Heart right ventricle (tissue), 16 donors: Measurements from ENCODE around the gene APOBEC3A. TPM values are rescaled to one million over a fixed set of nuclear protein-coding genes. Genes with fewer than 3 reads are reported as not detected.
A peak's percentile ranks its signal among the peaks of the same experiment; 100 is the strongest.
"Not testable (repeated sequence)": the region's sequence is repeated elsewhere in the genome, so short reads cannot be mapped to it uniquely, and the experiment has no call there.

Experiments
- ATAC-seq, 8 donors: fragments of 200-7000 bp; cut with Tn5 transposase; one replicate each; pipeline ENCODE4 v1.9.1; 2020; ENCODE audit warnings: mild to moderate bottlenecking in 8 of 8, moderate library complexity in 8 of 8, moderate number of reproducible peaks in 1 of 8
- DNase-seq, 2 donors: peaks; one replicate each; pipeline ENCODE4 v3.0.0-alpha.2; 2020
- H3K27ac ChIP-seq, 10 donors: fragments of 200-600 bp; sonication (generic) in 2 of 10; one replicate each; pipeline versions ENCODE4 v1.5.0 to v1.8.0; 2020 to 2022; ENCODE audit warnings: mild to moderate bottlenecking in 3 of 10
- H3K27me3 ChIP-seq, 7 donors: fragments of 200-600 bp; one replicate each; pipeline ENCODE4 v1.8.0; 2021 to 2022; ENCODE audit warnings: mild to moderate bottlenecking in 2 of 7
- H3K36me3 ChIP-seq, 9 donors: fragments of 200-600 bp; sonication (generic) in 1 of 9; one replicate each; pipeline versions ENCODE4 v1.5.0 to v1.8.0; 2020 to 2022; ENCODE audit warnings: mild to moderate bottlenecking in 2 of 9
- H3K4me1 ChIP-seq, 9 donors: fragments of 200-600 bp; sonication (generic) in 1 of 9; one replicate each; pipeline versions ENCODE4 v1.5.0 to v1.8.0; 2020 to 2022; ENCODE audit warnings: mild to moderate bottlenecking in 4 of 9
- H3K4me3 ChIP-seq, 10 donors: fragments of 200-600 bp; sonication (generic) in 2 of 10; one replicate each; pipeline versions ENCODE4 v1.5.0 to v1.8.0; 2020 to 2022; ENCODE audit warnings: mild to moderate bottlenecking in 7 of 10, moderate library complexity in 2 of 10
- H3K9me3 ChIP-seq, 11 donors: fragments of 200-600 bp in 10 of 11; sonication (generic) in 2 of 11; one replicate each; pipeline versions ENCODE4 v1.5.0 to v1.8.0; 2013 to 2022; ENCODE audit warnings: mild to moderate bottlenecking in 2 of 11, control low read depth in 1 of 11, moderate library complexity in 1 of 11
- WGBS, 2 donors: extraction: QIAGEN DNeasy Blood & Tissue Kit; methylation state at CpG; one replicate each; pipeline ENCODE4 v1.1.7; 2013; ENCODE audit warnings: inconsistent platforms in 1 of 2; 5-methylcytosine and 5-hydroxymethylcytosine counted together
- intact Hi-C, 10 donors: fragments of 100-400 bp; cut with DNase I; formaldehyde crosslinking; loops; one replicate each; pipeline versions ENCODE4 v1.11.1 to v1.14.2; 2022
- polyA plus RNA-seq, 2 donors: library from polyadenylated mRNA; stranded (reverse); fragments of 200-250 nt; gene quantifications; one replicate each; pipeline ENCODE4 v1.2.3, GENCODE V29; 2013
- total RNA-seq, 10 donors: library from RNA; stranded (reverse); fragmentation: NEBNext Ultra II Directional in 3 of 10; extraction: Animal tissue kit (Norgen Biotek cat#: 25700) in 3 of 10; gene quantifications; one replicate each; pipeline versions ENCODE4 v1.2.1 to v1.2.4, GENCODE V29; 2021 to 2023
- TF ChIP-seq, protein P1 (sequence below), 9 donors: fragments of 200-600 bp; sonication (generic) in 2 of 9; IDR thresholded peaks; one replicate each; pipeline versions ENCODE4 v1.5.0 to v1.8.0; 2021 to 2022; ENCODE audit warnings: antibody characterized with exemption in 9 of 9, mild to moderate bottlenecking in 5 of 9, moderate library complexity in 1 of 9
- donor health status: Arrhythmogenic right ventricular cardiomyopathy.
- donor health status: ischemic (EF 13 %, LVEDD 7.1; RV severe dilation, severe dysfunction).
- donor health status: healthy with polysubstance abuse.
- donor health status: DM: no; HTN: yes; CAD: no.
- donor health status: DM: no; HTN: no; CAD: no.
- donor health status: ischemic (EF 25% LVEDD 6.9; RV normal size, moderate dysfunction).
- donor health status: ischemic (EF 25% LVEDD 5.7; RV mildly dilated, moderate dysfunction).
- donor health status: healthy.
- donor health status: DM: yes; HTN: yes; CAD: no.
- donor health status: Ischemic cardiomyopathy.
- donor health status: ischemic (EF 35%, LVEDD 5.7; RV mildly dilated, moderate dysfunction).
- donor health status: nonischemic (EF 11% LVEDD 7.7; RV severe dilation, severe dysfunction).
- donor health status: DM: yes; HTN: yes; CAD: no.
- donor health status: PGD.
- donor health status: ischemic (EF 29% LVEDD 5.4; RV normal size, mild dysfunction).
- donor health status: nonischemic (EF 23%, LVEDD 6.1; RV moderate dilation, normal function).

Gene APOBEC3A
- total and polyA plus RNA-seq, 12 donors, result 0.20 to 5.6 (median 0.93) TPM; not detected in 2

DNA sequence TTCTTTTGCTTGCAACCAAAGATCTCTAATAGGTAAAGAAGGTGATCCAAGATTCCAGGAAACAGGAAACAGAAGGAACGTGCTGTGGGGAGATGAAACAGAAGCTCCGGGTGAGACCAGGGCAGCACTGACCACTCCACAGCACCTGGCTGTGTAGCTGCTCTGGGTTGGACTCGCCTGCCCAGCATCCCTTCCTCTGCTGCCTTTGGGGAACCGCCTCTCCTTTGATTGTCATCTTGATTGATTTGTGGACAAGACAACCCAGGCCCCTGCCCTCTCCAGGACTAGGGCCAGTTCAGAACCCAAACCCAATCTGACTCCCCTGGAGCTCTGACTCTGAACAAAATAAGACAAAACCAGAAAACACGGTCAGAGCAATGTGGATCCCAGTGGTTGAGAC, 14.7 kb upstream of the APOBEC3A start:
- 72 to 73% methylated on average over 5 of the region's 5 CpGs for WGBS, 2 donors
- ATAC-seq (no peak), DNase-seq (no peak)
- H3K9me3 ChIP-seq, result no peaks in the 10 kb centered on the region
- TF ChIP-seq, protein P1, sequence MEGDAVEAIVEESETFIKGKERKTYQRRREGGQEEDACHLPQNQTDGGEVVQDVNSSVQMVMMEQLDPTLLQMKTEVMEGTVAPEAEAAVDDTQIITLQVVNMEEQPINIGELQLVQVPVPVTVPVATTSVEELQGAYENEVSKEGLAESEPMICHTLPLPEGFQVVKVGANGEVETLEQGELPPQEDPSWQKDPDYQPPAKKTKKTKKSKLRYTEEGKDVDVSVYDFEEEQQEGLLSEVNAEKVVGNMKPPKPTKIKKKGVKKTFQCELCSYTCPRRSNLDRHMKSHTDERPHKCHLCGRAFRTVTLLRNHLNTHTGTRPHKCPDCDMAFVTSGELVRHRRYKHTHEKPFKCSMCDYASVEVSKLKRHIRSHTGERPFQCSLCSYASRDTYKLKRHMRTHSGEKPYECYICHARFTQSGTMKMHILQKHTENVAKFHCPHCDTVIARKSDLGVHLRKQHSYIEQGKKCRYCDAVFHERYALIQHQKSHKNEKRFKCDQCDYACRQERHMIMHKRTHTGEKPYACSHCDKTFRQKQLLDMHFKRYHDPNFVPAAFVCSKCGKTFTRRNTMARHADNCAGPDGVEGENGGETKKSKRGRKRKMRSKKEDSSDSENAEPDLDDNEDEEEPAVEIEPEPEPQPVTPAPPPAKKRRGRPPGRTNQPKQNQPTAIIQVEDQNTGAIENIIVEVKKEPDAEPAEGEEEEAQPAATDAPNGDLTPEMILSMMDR (IDR thresholded peaks at IDR 0.05), result no peak
- intact Hi-C loops, result no loop called here
- peaks cover 0 to 44% (median 0%) of the 10 kb centered on the region in 9 donors for H3K4me1 ChIP-seq
- no peaks in the 10 kb centered on the region for H3K36me3 ChIP-seq
- peak overlapping the region in 2 of 10 donors; percentile 26 to 83 for H3K27ac ChIP-seq
- no peak overlapping the region for H3K4me3 ChIP-seq
- peaks cover 0 to 51% (median 17%) of the 10 kb centered on the region in 7 donors for H3K27me3 ChIP-seq

DNA sequence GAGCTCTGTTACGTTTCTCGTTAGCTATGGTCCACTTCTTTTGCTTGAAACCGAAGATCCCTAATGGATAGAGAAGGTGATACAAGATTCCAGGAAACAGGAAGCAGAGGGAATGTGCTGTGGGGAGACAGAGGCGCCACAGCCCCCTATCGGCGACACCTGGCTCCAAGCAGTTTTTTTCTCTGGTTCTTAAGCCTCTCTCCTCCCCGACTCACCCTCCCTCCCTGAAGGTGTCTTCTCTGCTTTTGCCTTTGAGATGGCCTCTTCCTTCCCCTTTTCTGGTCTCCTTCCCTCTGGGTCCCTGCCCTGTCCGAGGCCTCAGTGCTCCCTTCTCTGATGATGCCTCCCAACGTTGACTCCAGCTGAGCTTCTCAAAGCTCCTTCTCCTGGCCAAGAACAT, 14.2 kb upstream of the APOBEC3A start:
- H3K4me1 ChIP-seq, result peaks cover 0 to 44% (median 0%) of the 10 kb centered on the region in 9 donors
- TF ChIP-seq, protein P1 (IDR thresholded peaks at IDR 0.05), result no peak
- peak overlapping the region in 2 of 10 donors; percentile 26 to 83 for H3K27ac ChIP-seq
- no peaks in the 10 kb centered on the region for H3K9me3 ChIP-seq
- H3K4me3 ChIP-seq, result no peak overlapping the region
- ATAC-seq (peak in 3 of 8 donors; percentile 39 to 64 (median 59)), DNase-seq (no peak)
- H3K27me3 ChIP-seq, result peaks cover 0 to 56% (median 22%) of the 10 kb centered on the region in 7 donors
- WGBS, 2 donors, result 48 to 54% methylated on average over 9 of the region's 9 CpGs
- H3K36me3 ChIP-seq, result no peaks in the 10 kb centered on the region
- intact Hi-C loops, result no loop called here

DNA sequence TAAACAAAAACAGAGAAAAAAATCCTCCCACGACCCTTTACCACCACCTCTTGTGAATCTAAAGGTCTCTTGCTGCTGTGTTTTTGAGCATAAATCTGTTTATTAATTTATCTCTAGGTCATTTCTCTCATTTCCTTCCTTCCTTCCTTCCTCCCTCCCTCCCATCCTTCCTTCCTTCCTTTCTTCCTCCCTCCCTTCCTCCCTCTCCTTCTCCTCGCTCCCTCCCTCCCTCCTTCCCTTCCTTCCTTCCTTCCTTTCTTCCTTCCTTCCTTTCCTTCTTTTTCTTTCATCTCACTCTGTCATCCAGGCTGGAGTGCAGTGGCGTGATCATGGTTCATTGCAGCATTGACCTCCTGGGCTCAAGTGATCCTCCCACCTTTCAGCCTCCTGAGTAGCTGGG, 13.5 kb upstream of the APOBEC3A start:
- Histone ChIP-seq H3K27me3 (peaks cover 0 to 62% (median 22%) of the 10 kb centered on the region in 7 donors), H3K4me1 (peaks cover 0 to 44% (median 0%) of the 10 kb centered on the region in 9 donors), H3K27ac (peak overlapping the region in 1 of 10 donors; percentile 83), H3K36me3 (no peaks in the 10 kb centered on the region), H3K4me3 (no peak overlapping the region), H3K9me3 (no peaks in the 10 kb centered on the region)
- no peak for ATAC-seq
- TF ChIP-seq, protein P1 (IDR thresholded peaks at IDR 0.05), result no peak
- no peak for DNase-seq
- WGBS, 2 donors, result 67 to 70% methylated on average over 3 of the region's 3 CpGs
- intact Hi-C loops, result no loop called here

DNA sequence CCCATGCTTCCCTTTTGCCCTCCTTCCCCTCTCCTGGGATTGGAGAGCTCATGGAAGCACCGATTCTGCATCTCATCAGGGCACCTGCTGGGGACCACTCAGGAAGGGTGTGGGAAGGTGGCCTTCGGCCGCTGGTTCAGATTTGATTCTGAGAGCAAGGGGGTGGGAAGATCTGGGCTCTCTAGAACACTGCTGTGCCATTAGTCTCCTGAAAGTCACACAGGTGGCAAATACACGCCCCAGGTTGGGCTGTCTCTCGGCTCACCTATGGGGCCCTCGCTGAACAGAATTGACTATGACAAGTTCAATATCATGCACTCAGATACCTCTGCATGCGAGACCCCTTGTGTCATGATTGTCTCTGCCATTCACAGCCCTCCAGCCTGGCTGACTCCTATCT, 12.8 kb upstream of the APOBEC3A start:
- H3K9me3 ChIP-seq, result no peaks in the 10 kb centered on the region
- H3K27ac ChIP-seq, result no peak overlapping the region
- no peak overlapping the region for H3K4me3 ChIP-seq
- H3K27me3 ChIP-seq, result peaks cover 0 to 62% (median 22%) of the 10 kb centered on the region in 7 donors
- TF ChIP-seq, protein P1 (IDR thresholded peaks at IDR 0.05), result no peak
- intact Hi-C loops, result no loop called here
- H3K36me3 ChIP-seq, result no peaks in the 10 kb centered on the region
- H3K4me1 ChIP-seq, result peaks cover 0 to 44% (median 0%) of the 10 kb centered on the region in 9 donors
- DNase-seq (no peak), ATAC-seq (no peak)
- 76 to 83% methylated on average over 7 of the region's 7 CpGs for WGBS, 2 donors

DNA sequence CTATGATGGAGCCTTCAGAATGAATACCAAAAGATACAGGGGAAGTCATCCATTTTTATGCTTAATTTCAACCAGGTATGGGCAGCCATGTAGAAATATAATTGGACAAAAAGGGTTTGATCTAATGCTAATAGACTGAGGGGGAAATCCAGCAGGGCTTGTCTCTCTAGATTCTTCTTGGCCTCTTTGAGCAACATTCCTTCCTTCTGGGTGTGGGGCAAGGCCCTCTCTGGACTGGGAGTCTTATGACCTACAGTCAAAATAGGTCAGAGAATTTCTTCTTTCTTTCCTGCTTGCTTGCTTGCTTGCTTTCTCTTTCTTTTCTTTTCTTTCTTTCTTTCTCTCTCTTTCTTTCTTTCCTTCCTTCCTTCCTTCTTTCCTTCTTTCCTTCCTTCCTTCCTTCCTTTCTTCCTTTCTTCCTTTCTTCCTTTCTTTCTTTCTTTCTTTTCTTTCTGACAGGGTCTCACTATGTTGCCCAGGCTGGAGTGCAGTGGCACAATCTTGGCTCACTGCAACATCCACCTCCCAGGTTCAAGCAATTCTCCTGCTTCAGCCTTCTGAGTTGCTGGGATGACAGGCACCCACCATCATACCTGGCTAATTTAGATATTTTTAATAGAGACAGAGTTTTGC, 11.6 kb upstream of the APOBEC3A start:
- H3K4me3 ChIP-seq, H3K36me3 ChIP-seq, H3K9me3 ChIP-seq, DNase-seq, H3K27ac ChIP-seq, intact Hi-C loops, ATAC-seq: not testable (repeated sequence)
- H3K27me3 ChIP-seq, result peaks cover 0 to 62% (median 22%) of the 10 kb centered on the region in 7 donors
- H3K4me1 ChIP-seq, result peaks cover 0 to 41% (median 0%) of the 10 kb centered on the region in 9 donors
